ENCODE data around the gene TMEM117.

DNA sequence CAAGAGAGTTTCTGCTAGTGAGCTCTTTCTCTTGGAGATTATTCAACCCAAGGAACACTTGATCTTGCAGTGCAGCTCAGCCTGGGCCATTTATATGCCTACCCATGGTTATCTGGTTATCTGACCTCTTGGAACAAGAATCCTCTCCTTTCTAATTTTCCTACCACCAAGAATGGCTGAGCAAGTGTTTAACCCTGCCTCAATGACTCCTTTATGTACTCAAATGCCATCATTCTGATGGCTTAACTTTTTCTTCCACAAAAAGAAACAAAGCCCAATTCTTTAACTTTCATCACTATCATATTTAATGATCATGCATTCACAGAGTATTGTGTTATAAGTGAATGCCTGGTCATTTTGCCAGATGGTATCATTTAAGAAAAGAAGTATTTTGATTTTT, 67.8 kb downstream of the TMEM117 start:
- TF ChIP-seq, protein P1, sequence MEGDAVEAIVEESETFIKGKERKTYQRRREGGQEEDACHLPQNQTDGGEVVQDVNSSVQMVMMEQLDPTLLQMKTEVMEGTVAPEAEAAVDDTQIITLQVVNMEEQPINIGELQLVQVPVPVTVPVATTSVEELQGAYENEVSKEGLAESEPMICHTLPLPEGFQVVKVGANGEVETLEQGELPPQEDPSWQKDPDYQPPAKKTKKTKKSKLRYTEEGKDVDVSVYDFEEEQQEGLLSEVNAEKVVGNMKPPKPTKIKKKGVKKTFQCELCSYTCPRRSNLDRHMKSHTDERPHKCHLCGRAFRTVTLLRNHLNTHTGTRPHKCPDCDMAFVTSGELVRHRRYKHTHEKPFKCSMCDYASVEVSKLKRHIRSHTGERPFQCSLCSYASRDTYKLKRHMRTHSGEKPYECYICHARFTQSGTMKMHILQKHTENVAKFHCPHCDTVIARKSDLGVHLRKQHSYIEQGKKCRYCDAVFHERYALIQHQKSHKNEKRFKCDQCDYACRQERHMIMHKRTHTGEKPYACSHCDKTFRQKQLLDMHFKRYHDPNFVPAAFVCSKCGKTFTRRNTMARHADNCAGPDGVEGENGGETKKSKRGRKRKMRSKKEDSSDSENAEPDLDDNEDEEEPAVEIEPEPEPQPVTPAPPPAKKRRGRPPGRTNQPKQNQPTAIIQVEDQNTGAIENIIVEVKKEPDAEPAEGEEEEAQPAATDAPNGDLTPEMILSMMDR (IDR thresholded peaks at IDR 0.05; ENCODE audit: low read length), result no peak
- no peak for TF ChIP-seq EZH2 (IDR thresholded peaks at IDR 0.05; ENCODE audit: borderline replicate concordance, low read length)

All from OCI-LY1 (cell line).